Measurements from ENCODE around the gene CTBP2.

- TF ChIP-seq, protein P1, sequence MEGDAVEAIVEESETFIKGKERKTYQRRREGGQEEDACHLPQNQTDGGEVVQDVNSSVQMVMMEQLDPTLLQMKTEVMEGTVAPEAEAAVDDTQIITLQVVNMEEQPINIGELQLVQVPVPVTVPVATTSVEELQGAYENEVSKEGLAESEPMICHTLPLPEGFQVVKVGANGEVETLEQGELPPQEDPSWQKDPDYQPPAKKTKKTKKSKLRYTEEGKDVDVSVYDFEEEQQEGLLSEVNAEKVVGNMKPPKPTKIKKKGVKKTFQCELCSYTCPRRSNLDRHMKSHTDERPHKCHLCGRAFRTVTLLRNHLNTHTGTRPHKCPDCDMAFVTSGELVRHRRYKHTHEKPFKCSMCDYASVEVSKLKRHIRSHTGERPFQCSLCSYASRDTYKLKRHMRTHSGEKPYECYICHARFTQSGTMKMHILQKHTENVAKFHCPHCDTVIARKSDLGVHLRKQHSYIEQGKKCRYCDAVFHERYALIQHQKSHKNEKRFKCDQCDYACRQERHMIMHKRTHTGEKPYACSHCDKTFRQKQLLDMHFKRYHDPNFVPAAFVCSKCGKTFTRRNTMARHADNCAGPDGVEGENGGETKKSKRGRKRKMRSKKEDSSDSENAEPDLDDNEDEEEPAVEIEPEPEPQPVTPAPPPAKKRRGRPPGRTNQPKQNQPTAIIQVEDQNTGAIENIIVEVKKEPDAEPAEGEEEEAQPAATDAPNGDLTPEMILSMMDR (IDR thresholded peaks at IDR 0.05; ENCODE audit: low read length) = no peak
- TF ChIP-seq EZH2 (optimal IDR thresholded peaks at IDR 0.05; ENCODE audit: low read depth, low read length) = no peak
These were observed 2.1 kb downstream of the CTBP2 start for GRCh38 chr10:125158275-125158600.

Measured in MM.1S (cell line).